Natural killer cell (primary cell): ENCODE measurements around the gene SASH1. TPM values are rescaled to one million over a fixed set of nuclear protein-coding genes. Genes with fewer than 3 reads are reported as not detected.

Source experiments
- ATAC-seq, 3 donors: fragments of 150-1000 bp in 2 of 3; fragments of 200-7000 bp in 1 of 3; cut with Tn5 transposase; 1 replicate in 1 of 3; 2 replicates in 2 of 3; pipeline ENCODE4 v1.10.0; 2021; ENCODE audit warnings: mild to moderate bottlenecking in 2 of 3, moderate library complexity in 2 of 3
- DNase-seq, 2 donors: peaks; one replicate each; pipeline versions ENCODE4 v3.0.0 to v3.0.0-alpha.2; 2013 to 2021; ENCODE audit warnings: mixed read lengths in 1 of 2
- H3K27ac ChIP-seq: one replicate; pipeline ENCODE4 v1.5.1; 2013; ENCODE audit warnings: mild to moderate bottlenecking, low read length
- H3K27me3 ChIP-seq: one replicate; pipeline ENCODE4 v1.6.1; 2013; ENCODE audit warnings: low read length; ENCODE audit not compliant: control insufficient read depth, insufficient read depth
- H3K36me3 ChIP-seq: one replicate; pipeline ENCODE4 v1.6.1; 2013; ENCODE audit warnings: low read length; ENCODE audit not compliant: control insufficient read depth, insufficient read depth
- H3K4me1 ChIP-seq: one replicate; pipeline ENCODE4 v1.6.1; 2013; ENCODE audit warnings: low read length; ENCODE audit not compliant: control insufficient read depth, insufficient read depth
- H3K4me3 ChIP-seq: one replicate; pipeline ENCODE4 v1.5.1; 2013; ENCODE audit warnings: low read length
- H3K9me3 ChIP-seq: one replicate; pipeline ENCODE4 v1.6.1; 2013; ENCODE audit warnings: low read length; ENCODE audit not compliant: control insufficient read depth, insufficient read depth
- H3K27ac Mint-ChIP-seq, 2 donors: one replicate each; pipeline ENCODE4 v1.8.0; 2022; ENCODE audit warnings: mild to moderate bottlenecking in 2 of 2, mixed read lengths in 2 of 2, moderate library complexity in 1 of 2
- H3K27me3 Mint-ChIP-seq, 2 donors: one replicate each; pipeline ENCODE4 v1.8.0; 2022; ENCODE audit warnings: low read depth in 2 of 2, mixed read lengths in 2 of 2
- H3K36me3 Mint-ChIP-seq: one replicate; pipeline ENCODE4 v1.8.0; 2022; ENCODE audit warnings: mixed read lengths
- H3K4me1 Mint-ChIP-seq, 2 donors: one replicate each; pipeline ENCODE4 v1.8.0; 2022; ENCODE audit warnings: mixed read lengths in 2 of 2
- H3K4me3 Mint-ChIP-seq: one replicate; pipeline ENCODE4 v1.8.0; 2022; ENCODE audit warnings: mild to moderate bottlenecking, moderate library complexity, mixed read lengths
- H3K9me3 Mint-ChIP-seq, 2 donors: one replicate each; pipeline ENCODE4 v1.8.0; 2022; ENCODE audit warnings: mixed read lengths in 2 of 2
- CTCF ChIP-seq: fragments of 200-600 bp; IDR thresholded peaks from one replicate; pipeline ENCODE4 v1.8.0; 2022; ENCODE audit warnings: antibody characterized with exemption
- WGBS: methylation state at CpG from one replicate; pipeline ENCODE4 v1.1.7; 2013; ENCODE audit warnings: missing lambda C conversion rate; ENCODE audit not compliant: insufficient coverage; 5-methylcytosine and 5-hydroxymethylcytosine counted together
- intact Hi-C: fragments of 100-400 bp; cut with micrococcal nuclease; formaldehyde crosslinking; loops from one replicate; pipeline ENCODE4 v1.14.2; 2022
- total RNA-seq, 4 donors: library from RNA; stranded (reverse); fragments of 120-200 nt in 1 of 4; gene quantifications; one replicate each; pipeline versions ENCODE4 v1.2.3 to v1.2.4, GENCODE V29; 2013 to 2022

The SASH1 gene
- total RNA-seq, 3 donors from 2014 or later (not counting 1 experiment from before 2014, with no cell fraction given): 0.63 to 6.2 (median 2.7) TPM

- ATAC-seq: no peak
Observed at GRCh38 chr6:148441454-148441911, 98.8 kb downstream of the SASH1 start.

GRCh38 chr6:148443798-148444560 lies 101.3 kb downstream of the SASH1 start:
- ATAC-seq: no peak
- Histone ChIP-seq H3K4me1 (no peaks in the 10 kb centered on the region), H3K27ac (no peak overlapping the region), H3K27me3 (no peaks in the 10 kb centered on the region), H3K4me3 (no peak overlapping the region), H3K9me3 (no peaks in the 10 kb centered on the region), H3K36me3 (no peaks in the 10 kb centered on the region)
- Mint-ChIP-seq H3K4me3 (no peak overlapping the region), H3K36me3 (no peaks in the 10 kb centered on the region), H3K27me3 (peaks cover 8% of the 10 kb centered on the region in 2 donors), H3K4me1 (peaks cover 0 to 11% of the 10 kb centered on the region in 2 donors), H3K9me3 (no peaks in the 10 kb centered on the region), H3K27ac (no peak overlapping the region)
- DNase-seq: no peak
- intact Hi-C loops: no loop called here
- TF ChIP-seq CTCF: no peak
- WGBS: 93% methylated on average over 7 of the region's 7 CpGs

More at GRCh38 chr6:148441454-148441911, 98.8 kb downstream of the SASH1 start:
- Histone ChIP-seq H3K4me1 (no peaks in the 10 kb centered on the region), H3K36me3 (no peaks in the 10 kb centered on the region), H3K9me3 (no peaks in the 10 kb centered on the region), H3K27me3 (no peaks in the 10 kb centered on the region), H3K4me3 (no peak overlapping the region), H3K27ac (no peak overlapping the region)
- TF ChIP-seq CTCF: no peak
- Mint-ChIP-seq H3K4me3 (no peak overlapping the region), H3K36me3 (no peaks in the 10 kb centered on the region), H3K27me3 (peaks cover 0 to 2% of the 10 kb centered on the region in 2 donors), H3K27ac (no peak overlapping the region), H3K9me3 (no peaks in the 10 kb centered on the region), H3K4me1 (peaks cover 0 to 4% of the 10 kb centered on the region in 2 donors)
- intact Hi-C loops: no loop called here
- 2% methylated on average over 3 of the region's 4 CpGs for WGBS
- no peak for DNase-seq

GRCh38 chr6:148445116-148445515 lies 102.5 kb downstream of the SASH1 start:
- Histone ChIP-seq H3K4me3 (no peak overlapping the region), H3K36me3 (no peaks in the 10 kb centered on the region), H3K27me3 (no peaks in the 10 kb centered on the region), H3K9me3 (no peaks in the 10 kb centered on the region), H3K4me1 (no peaks in the 10 kb centered on the region), H3K27ac (no peak overlapping the region)
- intact Hi-C loops: no loop called here
- TF ChIP-seq CTCF: no peak
- Mint-ChIP-seq H3K36me3 (no peaks in the 10 kb centered on the region), H3K27me3 (peaks cover 8% of the 10 kb centered on the region in 2 donors), H3K4me3 (no peak overlapping the region), H3K4me1 (peaks cover 0 to 11% of the 10 kb centered on the region in 2 donors), H3K9me3 (no peaks in the 10 kb centered on the region), H3K27ac (no peak overlapping the region)
- ATAC-seq (no peak), DNase-seq (no peak)
- 87% methylated on average over 5 of the region's 6 CpGs for WGBS
